Stimulated activated CD8-positive, alpha-beta memory T cell treated with anti-CD3 and anti-CD28 coated beads, Interleukin-7, amount 100 ng/mL, for 24 hours (primary cell): ENCODE measurements around the gene PLCG1.
A peak's percentile ranks its signal among the peaks of the same experiment; 100 is the strongest.
"Not testable (repeated sequence)": the region's sequence is repeated elsewhere in the genome, so short reads cannot be mapped to it uniquely, and the experiment has no call there.

Experiments
- DNase-seq: peaks from one replicate; pipeline ENCODE4 v3.0.0-alpha.2; 2020; ENCODE audit warnings: low read depth

PLCG1 gene

DNA sequence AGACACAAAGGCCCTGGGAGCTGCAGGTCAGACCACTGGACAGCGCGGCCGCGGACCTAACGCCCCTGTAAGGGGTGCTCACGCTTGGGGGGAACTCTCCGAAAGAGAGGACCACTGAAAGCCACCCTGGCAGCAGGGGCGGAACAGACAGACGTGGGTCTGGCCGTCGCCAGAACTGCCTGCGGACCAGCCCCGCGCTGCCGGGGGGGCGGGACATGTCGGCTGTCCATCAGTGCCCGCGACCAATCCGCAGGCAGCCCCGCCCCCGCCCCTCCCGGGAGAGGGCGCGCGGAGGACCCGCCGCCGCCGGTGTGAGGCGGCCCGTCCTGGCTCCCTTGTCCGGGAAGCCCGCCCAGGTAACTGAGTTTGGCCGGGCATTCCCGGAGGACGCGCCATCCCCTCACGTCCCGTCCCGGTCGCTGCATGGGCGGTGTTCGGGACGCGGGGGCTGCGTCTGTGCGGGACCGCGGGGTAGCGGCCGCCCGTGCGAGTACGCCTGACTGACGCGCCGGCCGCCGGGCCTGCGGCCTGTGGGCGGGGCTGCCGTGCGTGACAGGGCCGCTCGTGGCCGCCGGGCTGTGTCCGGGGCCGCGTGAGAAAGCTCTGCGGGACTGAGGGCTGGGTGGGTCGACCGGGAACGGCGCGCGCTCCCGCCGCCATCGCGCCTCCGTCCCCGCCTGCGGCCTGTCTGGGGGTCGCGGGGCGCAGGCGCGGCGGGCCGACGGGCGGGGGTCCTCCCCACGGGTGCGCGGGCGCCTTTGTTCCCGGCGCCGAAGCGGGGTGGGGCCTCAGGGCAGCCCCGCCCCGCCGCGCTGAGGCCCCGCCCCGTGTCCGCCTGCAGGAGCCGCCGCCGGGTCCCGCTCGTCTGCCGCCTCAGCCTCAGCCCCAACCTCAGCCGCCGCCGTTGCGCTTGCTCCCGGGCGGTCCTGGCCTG lies at the start of gene PLCG1:
Gene PLCG1, plus strand, starts transcription at position 864 of the 934 bp plus-strand sequence. CDS start 99 bp downstream, outside the sequence.
- peak; percentile 70 for DNase-seq

- DNase-seq: no peak
Observed at GRCh38 chr20:41087777-41088176, 49.6 kb upstream of the PLCG1 start.

DNA sequence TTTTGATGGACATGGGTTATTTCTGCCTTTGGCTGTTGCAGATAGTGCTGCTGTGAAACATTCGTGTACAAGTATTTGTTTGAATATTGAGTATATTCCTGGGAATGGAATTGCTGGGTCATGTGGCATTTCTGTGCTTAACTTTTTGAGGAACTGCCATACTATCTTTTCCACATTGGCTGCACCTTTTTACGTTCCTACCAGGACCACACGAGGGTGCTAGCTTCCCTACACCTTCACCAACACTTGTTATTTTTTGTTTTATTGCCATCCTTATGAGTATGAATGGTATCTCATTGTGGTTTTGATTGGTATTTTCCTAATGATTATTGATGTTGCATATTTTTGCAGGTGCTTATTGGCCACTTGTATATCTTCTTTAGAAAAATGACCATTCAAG lies 47.8 kb upstream of the PLCG1 start:
- no peak for DNase-seq

GRCh38 chr20:41091927-41092326 lies 45.4 kb upstream of the PLCG1 start:
- no peak for DNase-seq

- DNase-seq: no peak
Observed at GRCh38 chr20:41094353-41095055, 42.8 kb upstream of the PLCG1 start.

DNA sequence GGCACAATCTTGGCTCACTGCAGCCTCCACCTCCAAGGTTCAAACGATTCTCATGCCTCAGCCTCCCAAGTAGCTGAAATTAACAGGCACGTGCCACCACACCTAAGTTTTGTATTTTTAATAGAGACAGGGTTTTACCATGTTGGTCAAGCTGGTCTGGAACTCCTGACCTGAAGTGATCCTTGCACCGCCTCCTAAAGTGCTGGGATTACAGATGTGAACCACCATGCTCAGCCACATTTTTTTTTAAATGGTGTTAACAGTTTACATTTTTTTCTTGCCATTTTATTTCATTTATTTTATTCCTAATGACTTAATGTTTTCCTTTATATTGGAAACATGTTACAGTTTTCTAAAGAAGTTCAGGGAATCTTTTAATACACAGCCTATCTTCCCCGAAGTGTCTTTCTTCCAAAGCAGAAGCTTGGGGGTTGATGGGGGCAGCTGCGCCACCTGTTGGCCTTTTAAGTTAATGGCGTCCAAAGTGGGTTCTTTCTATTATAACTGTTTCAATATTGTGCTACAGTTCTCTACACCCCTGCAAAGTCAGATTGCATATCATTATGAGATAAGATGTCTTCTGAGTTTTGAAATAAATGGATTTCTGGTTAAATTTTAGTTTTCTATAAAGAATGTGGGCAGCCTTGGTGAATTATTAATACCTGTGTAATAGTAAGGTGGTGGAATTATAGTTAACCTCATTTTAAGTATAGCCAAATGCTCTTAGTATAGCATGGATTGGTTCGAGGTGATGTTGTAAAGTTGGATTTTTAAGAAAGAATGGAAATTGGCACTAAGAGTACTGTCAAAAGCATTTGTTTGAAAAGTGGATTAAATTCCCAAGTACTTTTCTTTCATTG lies 42.0 kb upstream of the PLCG1 start:
- no peak for DNase-seq

- no peak for DNase-seq
Observed at GRCh38 chr20:41098703-41099250, 38.6 kb upstream of the PLCG1 start.

- DNase-seq: no peak
Observed at GRCh38 chr20:41100001-41100480, 37.3 kb upstream of the PLCG1 start.

DNA sequence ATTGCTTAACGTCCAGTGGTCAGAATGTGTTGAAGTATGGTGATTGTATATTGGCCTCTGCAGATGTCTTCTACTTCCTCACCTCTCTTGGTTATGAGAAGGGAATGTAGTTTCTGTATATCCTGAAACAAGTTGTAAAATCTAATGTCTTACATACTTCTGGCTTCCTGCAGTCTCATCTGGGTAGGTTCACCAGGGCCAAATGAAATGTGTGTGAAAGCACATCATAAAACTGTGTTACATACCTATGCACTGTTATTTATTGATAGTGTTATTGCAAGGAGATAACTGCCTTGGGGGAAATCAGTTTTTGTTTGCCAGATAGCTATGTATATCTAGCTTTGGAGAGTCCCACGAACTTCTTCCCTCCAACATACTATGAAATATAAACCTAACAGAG lies 35.7 kb upstream of the PLCG1 start:
- DNase-seq: no peak

DNA sequence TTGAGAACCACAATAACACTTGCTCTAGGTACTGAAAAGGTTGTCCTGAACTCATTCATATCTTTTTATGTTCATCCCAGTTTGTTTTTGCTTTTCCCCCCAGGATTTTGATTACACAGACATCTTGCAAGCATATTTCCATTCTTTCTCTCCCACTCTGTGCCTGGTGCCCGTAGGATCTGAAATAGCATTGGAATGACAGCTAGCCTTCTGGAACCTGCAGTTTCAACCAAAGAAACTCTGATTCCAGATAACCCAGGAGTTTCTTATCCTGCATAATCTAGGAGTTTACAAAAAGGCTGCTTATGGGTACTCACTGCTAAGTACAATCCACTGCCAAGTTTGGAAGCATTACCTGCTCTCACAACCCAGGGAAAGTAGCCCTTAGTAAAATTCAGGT lies 28.8 kb upstream of the PLCG1 start:
- no peak for DNase-seq

DNA sequence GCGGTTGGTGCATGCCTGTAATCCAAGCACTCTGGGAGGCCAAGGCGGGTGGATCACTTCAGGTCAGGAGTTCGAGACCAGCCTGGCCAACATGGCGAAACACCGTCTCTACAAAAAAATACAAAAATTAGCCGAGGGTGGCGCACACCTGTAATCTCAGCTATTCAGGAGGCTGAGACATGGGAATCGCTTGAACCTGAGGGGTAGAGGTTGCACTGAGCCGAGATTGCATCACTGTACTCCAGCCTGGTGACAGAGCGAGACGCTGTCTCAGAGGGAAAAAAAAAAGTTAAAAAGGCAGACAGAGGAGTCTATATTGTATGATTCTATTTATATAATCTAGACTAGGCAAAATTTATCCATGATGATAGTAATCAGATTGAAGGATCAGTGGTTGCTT lies 27.3 kb upstream of the PLCG1 start:
- DNase-seq: no peak

GRCh38 chr20:41110930-41111577 lies 26.3 kb upstream of the PLCG1 start:
- no peak for DNase-seq

DNA sequence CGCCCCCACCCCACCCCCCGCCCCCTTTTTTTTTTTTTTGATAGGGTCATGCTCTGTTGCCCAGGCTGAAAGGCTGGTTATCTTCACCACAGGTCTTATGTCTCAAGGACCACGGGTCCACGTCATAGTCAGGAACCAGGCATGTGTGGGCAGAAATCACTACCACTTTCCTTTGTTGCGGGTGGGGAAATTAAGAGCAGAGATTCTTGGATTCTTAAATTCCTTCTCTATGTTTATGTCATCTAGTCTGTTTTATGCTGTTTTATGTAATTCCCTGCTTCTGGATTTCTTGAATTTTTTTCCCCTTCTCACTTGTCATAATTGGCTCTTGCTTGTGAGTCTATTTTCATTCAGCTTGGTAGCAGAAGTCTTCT lies 25.8 kb upstream of the PLCG1 start:
- no peak for DNase-seq

GRCh38 chr20:41116282-41116956 lies 20.9 kb upstream of the PLCG1 start:
- no peak for DNase-seq

GRCh38 chr20:41118159-41118558 lies 19.2 kb upstream of the PLCG1 start:
- DNase-seq: not testable (repeated sequence)

GRCh38 chr20:41118632-41119031 lies 18.7 kb upstream of the PLCG1 start:
- DNase-seq: no peak

DNA sequence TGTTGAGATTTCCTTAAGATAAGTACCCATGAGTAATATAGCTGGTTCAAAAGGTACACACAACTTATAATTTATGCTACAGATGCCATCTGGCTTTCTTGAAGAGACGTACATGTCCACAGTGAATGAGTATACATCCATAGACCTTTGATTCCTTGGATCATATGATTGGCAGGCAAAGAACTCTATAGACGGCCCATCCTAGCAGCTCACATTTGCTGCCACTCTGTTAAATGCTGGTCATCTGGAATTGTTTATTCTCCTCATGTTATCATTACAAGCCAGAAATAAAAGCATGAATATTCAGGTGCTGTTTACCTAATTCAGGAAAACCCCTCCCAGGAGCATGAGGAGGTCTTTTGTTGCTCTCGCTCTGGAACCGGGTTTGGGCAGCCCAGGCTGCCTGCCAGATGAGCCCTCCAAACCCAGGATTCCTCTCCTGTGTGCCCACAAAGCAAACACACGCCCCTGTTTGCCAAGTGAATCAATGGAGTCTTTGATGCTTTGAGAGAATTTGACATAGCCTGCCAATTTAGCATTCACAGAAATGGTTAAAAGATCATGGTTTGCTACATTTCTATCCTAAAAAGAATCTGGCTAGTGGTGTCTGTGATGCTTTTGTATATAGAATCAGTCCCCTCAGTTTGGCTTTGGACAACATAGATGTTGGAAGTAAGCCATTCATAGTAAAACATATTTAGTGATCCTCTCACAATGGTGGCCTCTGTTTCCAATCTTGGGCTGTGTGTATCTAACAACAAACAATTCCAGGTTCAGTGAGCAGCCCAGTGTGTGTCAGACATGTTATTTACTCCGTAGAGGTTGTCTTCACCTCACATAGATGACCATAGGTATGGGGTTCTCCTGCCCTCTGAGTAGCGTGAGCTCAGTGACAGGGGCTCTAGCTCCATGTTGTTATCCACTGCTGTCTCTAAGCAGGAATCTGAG lies 17.5 kb upstream of the PLCG1 start:
- no peak for DNase-seq

- no peak for DNase-seq
Observed at GRCh38 chr20:41121399-41121798, 15.9 kb upstream of the PLCG1 start.

GRCh38 chr20:41123631-41124030 lies 13.7 kb upstream of the PLCG1 start:
- DNase-seq: no peak
